HG03103 (cell line): ENCODE measurements around the gene CUL1.

ENCODE experiments used
- ATAC-seq: cut with Tn5 transposase; IDR thresholded peaks from one replicate; pipeline ENCODE4 v1.9.1; 2021; ENCODE audit warnings: low read depth; ENCODE audit not compliant: unreplicated experiment

Gene CUL1

DNA sequence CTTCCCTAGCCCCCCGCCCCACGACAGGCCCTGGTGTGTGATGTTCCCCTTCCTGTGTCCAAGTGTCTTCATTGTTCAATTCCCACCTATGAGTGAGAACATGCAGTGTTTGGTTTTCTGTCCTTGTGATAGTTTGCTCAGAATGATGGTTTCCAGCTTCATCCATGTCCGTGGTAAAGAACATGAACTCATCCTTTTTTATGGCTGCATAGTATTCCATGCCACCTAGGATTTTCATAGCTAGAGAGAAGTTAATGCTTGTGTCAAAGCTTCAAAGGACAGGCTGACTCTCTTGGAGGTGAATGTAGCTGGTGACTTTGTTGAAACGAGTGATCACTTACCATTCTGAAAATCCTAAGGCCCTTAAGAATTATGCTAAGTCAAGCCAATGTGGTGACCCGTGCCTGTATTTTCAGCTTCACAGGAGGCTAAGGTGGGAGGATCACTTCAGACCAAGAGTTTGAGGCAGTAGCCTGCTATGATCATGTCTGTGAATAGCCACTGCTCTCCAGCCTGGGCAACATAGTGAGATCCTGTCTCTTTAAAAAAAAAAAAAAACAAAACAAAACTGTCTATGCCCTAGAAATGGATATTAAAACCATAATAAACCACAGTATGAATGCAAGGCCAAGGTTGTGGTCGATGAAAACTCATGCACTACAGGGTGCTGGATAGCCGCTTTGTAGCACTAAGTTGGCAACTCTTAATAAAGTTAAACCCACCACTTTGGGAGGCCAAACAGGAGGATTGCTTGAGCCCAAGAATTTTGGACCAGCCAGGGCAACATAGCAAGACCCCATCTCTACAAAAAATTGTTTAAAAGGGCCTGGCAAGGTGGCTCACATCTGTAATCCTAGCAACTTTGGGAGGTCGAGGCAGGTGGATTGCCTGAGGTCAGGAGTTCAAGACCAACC is 52.0 kb downstream of the CUL1 start:
- ATAC-seq, result no peak

- ATAC-seq, result no peak
Observed at GRCh38 chr7:148753224-148753623, 54.5 kb downstream of the CUL1 start.

- ATAC-seq, result no peak
Observed at GRCh38 chr7:148754912-148755311, 56.2 kb downstream of the CUL1 start.

- no peak for ATAC-seq
Observed at GRCh38 chr7:148761499-148762278, 63.0 kb downstream of the CUL1 start.

GRCh38 chr7:148763622-148764021 is 64.9 kb downstream of the CUL1 start:
- no peak for ATAC-seq

GRCh38 chr7:148770004-148770403 is 71.3 kb downstream of the CUL1 start:
- ATAC-seq, result no peak

DNA sequence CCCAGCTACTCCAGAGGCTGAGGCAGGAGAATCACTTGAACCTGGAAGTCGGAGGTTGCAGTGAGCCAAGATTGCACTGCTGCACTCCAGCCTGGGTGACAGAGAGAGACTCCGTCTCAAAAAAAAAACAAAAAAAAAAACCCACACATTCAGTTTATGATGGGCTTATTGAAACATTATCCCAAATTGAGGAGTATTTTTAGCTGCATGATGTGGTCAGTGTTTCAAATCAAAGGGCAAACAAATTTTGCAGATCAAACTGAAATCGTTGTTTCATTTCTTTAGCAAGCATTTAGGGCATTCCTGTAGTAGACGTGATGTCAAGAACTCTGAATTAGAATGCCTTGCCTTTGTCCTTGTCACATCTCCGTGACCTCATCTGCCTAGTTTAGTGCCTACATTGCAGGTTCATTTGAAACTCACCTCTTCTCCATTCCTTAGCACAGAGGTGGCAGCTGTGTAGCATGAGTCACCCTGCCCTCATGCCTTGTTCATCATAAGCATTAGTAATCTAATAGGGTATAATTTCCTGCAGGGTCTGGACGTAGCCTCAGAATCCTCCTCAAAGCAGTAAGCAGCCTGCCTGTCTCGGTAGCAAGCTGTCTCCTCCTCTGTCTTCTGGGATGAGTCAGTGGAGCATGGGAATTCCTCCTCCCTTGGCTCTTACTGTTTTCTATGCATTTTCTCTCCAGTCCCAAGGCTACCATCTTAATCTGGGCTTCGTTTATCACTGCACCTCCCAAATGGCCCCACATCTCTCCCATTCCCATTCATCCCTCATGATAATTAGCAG is 73.8 kb downstream of the CUL1 start:
- ATAC-seq, result no peak

DNA sequence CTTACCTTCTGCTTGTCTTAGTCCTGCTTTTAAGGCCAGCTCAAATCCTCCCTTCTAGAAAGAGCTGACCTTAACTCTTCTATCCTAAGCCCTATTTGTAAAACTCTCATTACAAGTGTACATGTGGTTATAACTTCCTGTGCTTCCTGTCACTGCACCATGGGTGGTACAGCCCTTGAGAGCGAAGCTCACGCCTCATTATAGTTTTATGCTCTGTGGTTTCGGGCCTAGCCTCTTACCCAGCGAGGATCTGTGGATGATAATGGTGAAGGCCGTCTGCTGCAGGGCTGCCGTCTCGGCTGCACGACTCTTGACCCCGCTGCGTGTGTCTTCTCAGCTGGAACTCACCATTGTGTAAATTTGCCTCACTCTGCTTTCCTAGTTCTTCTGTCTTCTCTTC is 74.6 kb downstream of the CUL1 start:
- ATAC-seq, result peak; percentile 89

GRCh38 chr7:148774471-148774870 is 75.8 kb downstream of the CUL1 start:
- no peak for ATAC-seq

DNA sequence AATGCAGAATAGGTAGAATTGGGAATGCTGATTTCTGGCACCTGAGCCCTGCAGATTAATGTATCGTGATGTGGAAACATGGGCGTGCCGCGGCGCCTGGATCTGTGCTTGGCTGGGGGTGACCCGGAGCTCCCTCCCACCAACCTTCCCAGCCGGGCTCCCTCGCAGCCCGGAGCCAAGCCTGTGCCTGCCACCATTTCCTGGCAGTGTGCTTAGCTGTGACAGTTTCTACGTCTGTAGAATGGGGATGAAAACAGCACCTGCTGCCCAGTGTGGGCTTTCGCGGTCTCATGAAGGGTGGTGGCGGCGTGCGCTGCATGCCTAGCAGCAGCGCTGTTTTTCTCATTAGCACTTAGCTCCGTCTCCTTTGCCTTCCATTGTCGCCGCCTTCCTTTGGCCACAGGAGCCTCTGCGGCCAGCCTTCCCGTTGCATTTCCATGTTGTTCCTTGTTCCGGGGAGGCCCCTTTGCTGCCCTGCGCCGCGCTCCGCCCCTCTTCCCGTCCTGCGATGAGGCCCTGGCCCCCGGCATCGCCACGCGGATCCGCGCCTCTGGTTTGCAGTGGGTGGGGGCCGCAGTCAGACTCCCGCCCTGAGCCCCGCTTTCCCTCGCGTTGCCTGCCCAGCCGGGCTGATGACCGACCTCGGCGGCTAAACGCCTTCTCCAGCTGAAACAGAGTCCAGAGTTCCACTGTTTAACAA is 84.2 kb downstream of the CUL1 start:
- ATAC-seq, result no peak

DNA sequence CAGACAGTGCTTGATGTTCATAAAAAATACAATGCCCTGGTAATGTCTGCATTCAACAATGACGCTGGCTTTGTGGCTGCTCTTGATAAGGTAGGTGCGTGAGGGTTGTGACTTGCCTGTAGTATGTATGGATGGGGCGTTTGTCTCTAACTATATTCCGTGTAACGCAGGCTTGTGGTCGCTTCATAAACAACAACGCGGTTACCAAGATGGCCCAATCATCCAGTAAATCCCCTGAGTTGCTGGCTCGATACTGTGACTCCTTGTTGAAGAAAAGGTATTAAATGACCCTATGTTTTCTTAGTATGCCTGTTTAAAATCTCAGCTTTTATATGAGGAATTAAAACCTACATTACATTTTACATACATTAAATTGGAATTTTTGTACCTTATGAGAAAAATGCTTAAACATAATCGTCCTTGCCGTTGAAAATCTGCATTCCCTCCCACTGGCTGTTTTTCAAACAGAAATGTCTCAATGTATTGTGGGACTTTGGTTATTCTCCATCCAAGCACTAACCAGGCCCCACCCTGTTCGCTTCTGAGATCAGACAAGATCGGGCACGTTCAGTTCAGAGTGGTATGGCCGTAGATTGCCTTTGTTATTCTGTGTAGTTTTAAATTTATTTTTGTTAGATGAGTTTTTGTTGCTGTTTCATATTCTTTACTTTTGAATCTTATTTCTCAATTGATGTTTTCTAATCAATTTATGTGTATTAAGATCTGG is 85.3 kb downstream of the CUL1 start:
- ATAC-seq, result no peak

- ATAC-seq, result no peak
Observed at GRCh38 chr7:148787571-148788295, 89.0 kb downstream of the CUL1 start.

DNA sequence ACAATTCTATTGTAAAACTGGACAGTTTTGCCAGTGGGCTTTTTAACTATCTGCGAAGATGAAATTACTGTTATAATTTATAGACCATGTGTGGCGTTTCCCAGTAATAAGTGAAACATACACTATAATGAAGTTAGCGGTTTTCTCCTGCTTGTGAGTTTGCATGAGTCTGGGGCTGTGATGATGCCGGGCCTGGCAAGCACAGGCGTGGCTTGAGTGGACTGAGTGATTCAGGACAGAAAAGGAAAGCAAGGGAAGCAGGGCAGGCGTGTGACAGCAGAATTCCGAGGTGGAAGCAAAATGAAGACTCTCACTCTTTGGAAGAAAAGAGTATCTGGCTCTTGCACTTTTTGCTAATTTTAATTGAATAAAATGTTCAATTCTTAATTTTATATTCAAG is 90.5 kb downstream of the CUL1 start:
- no peak for ATAC-seq

DNA sequence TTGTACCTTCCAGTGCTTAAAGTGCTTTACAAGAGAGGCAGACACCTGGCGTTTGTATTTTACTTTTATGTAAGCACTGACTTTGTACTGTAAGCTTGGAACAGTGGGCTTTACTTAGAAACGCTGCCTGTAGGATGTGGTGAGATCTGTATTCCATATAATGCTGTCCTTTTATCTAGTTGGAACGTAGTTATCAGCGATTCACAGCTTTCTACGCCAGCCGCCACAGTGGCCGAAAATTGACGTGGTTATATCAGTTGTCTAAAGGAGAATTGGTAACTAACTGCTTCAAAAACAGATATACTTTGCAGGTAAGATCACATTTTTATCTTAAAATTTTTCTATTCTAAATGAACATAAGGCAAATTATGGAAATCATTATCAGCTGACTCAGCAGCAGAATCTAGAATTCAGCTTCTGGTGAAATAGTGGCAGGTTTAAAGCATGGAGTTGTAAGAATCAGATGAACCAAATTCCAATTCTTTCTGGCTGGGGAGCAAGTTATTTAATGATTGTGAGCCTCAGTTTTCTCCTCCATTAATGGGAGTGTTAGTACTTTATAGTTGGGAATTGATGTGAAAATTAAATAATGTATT is 91.5 kb downstream of the CUL1 start:
- no peak for ATAC-seq

- ATAC-seq, result no peak
Observed at GRCh38 chr7:148790850-148791249, 92.1 kb downstream of the CUL1 start.

DNA sequence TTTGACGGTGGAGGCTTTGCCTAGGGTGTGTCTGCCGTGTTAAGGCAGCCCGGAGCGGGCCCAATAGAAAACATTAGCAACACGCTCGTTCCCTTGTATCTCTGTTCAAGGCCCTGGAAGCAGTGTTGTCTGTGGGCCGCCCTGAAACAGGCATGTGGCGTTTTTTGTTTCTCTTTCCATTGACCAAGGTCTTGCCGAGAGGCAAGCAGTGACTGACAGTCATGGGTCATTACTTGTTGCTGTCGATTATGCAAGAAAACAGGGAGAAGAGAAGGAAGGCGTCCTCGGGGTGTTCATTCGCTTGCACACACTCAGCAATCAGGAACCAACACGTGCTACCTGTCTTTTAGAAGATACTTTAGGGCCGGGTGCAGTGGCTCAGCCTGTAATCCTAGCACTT is 92.8 kb downstream of the CUL1 start:
- no peak for ATAC-seq

- ATAC-seq, result no peak
Observed at GRCh38 chr7:148793590-148793989, 94.9 kb downstream of the CUL1 start.

DNA sequence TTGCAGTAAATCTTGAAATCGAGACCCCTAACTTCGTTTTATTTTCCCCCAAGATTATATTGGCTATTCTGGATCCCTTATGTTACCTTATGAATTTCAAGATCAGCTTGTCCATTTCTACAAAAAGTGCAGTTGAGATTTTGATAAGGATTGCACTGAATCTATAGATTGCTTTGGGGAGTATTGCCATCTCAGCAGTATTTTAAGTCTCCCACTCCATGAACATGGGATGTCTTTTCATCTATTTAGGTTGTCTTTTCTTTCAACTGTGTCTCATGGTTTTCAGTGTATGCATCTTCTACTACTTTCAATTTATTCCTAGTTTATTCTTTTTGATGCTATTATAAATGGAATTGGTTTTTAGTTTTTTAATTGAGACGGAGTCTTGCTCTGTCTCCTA is 95.8 kb downstream of the CUL1 start:
- no peak for ATAC-seq

DNA sequence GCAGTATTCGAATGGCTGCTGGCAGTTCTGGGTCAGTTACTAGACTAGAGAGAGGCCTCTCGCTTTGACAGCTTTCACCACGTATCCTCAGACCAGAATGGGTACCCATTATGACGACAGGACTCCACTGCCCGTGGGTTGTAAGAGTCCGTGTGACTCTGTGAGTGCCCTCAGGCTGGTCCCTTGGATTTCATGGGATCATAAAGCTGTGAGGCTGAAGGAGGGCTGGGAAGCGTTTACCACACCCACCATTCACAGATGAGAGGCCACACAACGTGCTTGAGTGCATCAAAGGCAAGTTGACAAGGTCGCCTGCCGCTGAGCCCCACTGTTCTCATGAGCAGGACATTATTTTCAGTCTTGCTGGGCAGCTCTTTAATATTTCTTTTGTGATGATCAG is 98.1 kb downstream of the CUL1 start:
- ATAC-seq, result no peak
